Measurements from ENCODE around the gene MINK1.
A peak's percentile ranks its signal among the peaks of the same experiment; 100 is the strongest.

- TF ChIP-seq, protein P1, sequence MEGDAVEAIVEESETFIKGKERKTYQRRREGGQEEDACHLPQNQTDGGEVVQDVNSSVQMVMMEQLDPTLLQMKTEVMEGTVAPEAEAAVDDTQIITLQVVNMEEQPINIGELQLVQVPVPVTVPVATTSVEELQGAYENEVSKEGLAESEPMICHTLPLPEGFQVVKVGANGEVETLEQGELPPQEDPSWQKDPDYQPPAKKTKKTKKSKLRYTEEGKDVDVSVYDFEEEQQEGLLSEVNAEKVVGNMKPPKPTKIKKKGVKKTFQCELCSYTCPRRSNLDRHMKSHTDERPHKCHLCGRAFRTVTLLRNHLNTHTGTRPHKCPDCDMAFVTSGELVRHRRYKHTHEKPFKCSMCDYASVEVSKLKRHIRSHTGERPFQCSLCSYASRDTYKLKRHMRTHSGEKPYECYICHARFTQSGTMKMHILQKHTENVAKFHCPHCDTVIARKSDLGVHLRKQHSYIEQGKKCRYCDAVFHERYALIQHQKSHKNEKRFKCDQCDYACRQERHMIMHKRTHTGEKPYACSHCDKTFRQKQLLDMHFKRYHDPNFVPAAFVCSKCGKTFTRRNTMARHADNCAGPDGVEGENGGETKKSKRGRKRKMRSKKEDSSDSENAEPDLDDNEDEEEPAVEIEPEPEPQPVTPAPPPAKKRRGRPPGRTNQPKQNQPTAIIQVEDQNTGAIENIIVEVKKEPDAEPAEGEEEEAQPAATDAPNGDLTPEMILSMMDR (IDR thresholded peaks at IDR 0.05): peak; percentile 29; the same call in 1 of the 2 replicates
- no peak for TF ChIP-seq ZFX (IDR thresholded peaks at IDR 0.05; ENCODE audit: borderline replicate concordance)
Measured at GRCh38 chr17:4895657-4896331, 62.7 kb downstream of the MINK1 start.

All from 22Rv1 (cell line).